HUES64 (cell line): ENCODE data around the gene ZNF70.
A peak's percentile ranks its signal among the peaks of the same experiment; 100 is the strongest.

ENCODE experiments used
- H3K27ac ChIP-seq: 2 replicates; pipeline ENCODE4 v1.7.0; 2013; ENCODE audit warnings: low read depth, low read length, inconsistent platforms
- H3K27me3 ChIP-seq: 2 replicates; pipeline ENCODE4 v1.6.1; 2013; ENCODE audit warnings: mild to moderate bottlenecking, low read length; ENCODE audit not compliant: insufficient read depth
- H3K36me3 ChIP-seq: 2 replicates; pipeline ENCODE4 v1.6.1; 2013; ENCODE audit warnings: mild to moderate bottlenecking, low read length; ENCODE audit not compliant: insufficient read depth
- H3K4me1 ChIP-seq: 2 replicates; pipeline ENCODE4 v1.6.1; 2013; ENCODE audit warnings: mild to moderate bottlenecking, low read length, moderate library complexity; ENCODE audit not compliant: insufficient read depth
- H3K4me3 ChIP-seq: 2 replicates; pipeline ENCODE4 v1.5.1; 2013; ENCODE audit warnings: mild to moderate bottlenecking, low read length, moderate library complexity
- H3K9ac ChIP-seq: 2 replicates; pipeline ENCODE4 v1.6.1; 2013; ENCODE audit warnings: mild to moderate bottlenecking, low read depth, low read length
- H3K9me3 ChIP-seq: 2 replicates; pipeline ENCODE4 v1.6.1; 2013; ENCODE audit warnings: low read depth, low read length; ENCODE audit not compliant: insufficient read depth
- WGBS: fragments of 150-250, 120-280 bp; methylation state at CpG from one replicate; pipeline ENCODE4 v1.1.7; 2013; ENCODE audit warnings: missing lambda C conversion rate; 5-methylcytosine and 5-hydroxymethylcytosine counted together

The ZNF70 gene

DNA sequence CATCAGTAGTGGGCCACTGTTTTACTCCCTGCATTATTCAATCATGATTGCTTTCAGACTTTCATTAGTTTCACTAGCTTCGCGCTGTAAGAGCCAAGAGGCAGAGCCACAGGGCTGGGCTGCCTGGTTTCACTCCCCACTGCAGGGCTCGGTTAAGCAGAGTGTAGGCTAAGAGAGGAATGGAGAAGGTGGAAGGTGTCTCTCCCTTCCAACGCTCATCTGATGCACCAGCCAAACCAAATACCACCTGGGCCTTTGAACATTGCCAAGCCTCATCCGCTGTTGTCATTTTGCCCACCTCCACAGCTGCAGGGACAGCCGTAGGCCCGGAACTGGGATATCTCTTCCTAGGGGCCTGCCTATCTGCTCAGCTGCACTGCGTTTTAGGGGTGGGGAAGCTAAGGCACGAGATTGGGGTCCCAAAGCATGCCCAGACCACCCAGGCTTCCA lies 35.4 kb upstream of the ZNF70 start:
- H3K36me3 ChIP-seq = peaks cover 5% of the 10 kb centered on the region
- no peaks in the 10 kb centered on the region for H3K27me3 ChIP-seq
- peaks cover 22% of the 10 kb centered on the region for H3K4me1 ChIP-seq
- peak overlapping the region; percentile 99 for H3K9ac ChIP-seq
- H3K4me3 ChIP-seq = peak overlapping the region; percentile 96
- H3K9me3 ChIP-seq = no peaks in the 10 kb centered on the region
- WGBS = 83% methylated on average over 8 of the region's 9 CpGs
- peak overlapping the region; percentile 100 for H3K27ac ChIP-seq

- Histone ChIP-seq H3K9ac (no peak overlapping the region), H3K27me3 (no peaks in the 10 kb centered on the region), H3K4me1 (peaks cover 19% of the 10 kb centered on the region), H3K4me3 (no peak overlapping the region), H3K27ac (no peak overlapping the region), H3K9me3 (no peaks in the 10 kb centered on the region), H3K36me3 (0 out of 2 replicates have a peak, but pooled peaks cover 2% of the 10 kb centered on the region)
- 96% methylated on average over 8 of the region's 8 CpGs for WGBS
These were observed 33.4 kb upstream of the ZNF70 start for GRCh38 chr22:23784215-23784732.

GRCh38 chr22:23783265-23784150 lies 32.6 kb upstream of the ZNF70 start:
- H3K9me3 ChIP-seq = no peaks in the 10 kb centered on the region
- H3K9ac ChIP-seq = no peak overlapping the region
- H3K36me3 ChIP-seq = no peaks in the 10 kb centered on the region
- no peaks in the 10 kb centered on the region for H3K27me3 ChIP-seq
- no peak overlapping the region for H3K4me3 ChIP-seq
- no peak overlapping the region for H3K27ac ChIP-seq
- H3K4me1 ChIP-seq = peaks cover 12% of the 10 kb centered on the region; the same call in 1 of the 2 replicates
- WGBS = 83% methylated on average over 15 of the region's 15 CpGs

- Histone ChIP-seq H3K27me3 (no peaks in the 10 kb centered on the region), H3K4me1 (peaks cover 7% of the 10 kb centered on the region; the same call in 1 of the 2 replicates), H3K27ac (no peak overlapping the region), H3K9ac (no peak overlapping the region), H3K36me3 (no peaks in the 10 kb centered on the region), H3K4me3 (no peak overlapping the region), H3K9me3 (no peaks in the 10 kb centered on the region)
- 94% methylated on average over 1 of the region's 1 CpG for WGBS
These were observed 31.8 kb upstream of the ZNF70 start for GRCh38 chr22:23782703-23783102.

DNA sequence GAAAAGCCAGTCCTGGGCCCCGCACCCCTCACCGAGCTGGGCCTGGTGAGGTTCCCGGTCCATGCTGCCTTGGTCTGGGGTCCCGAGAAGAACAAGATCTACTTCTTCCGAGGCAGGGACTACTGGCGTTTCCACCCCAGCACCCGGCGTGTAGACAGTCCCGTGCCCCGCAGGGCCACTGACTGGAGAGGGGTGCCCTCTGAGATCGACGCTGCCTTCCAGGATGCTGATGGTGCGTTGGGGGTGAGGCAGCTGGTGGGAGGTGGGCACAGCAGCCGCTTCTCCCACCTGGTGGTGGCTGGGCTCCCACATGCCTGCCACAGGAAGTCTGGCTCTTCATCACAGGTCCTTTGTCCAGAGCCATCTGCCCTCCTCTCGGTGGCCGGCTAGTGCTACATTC lies 31.3 kb upstream of the ZNF70 start:
- Histone ChIP-seq H3K36me3 (no peaks in the 10 kb centered on the region), H3K9me3 (no peaks in the 10 kb centered on the region), H3K27ac (no peak overlapping the region), H3K4me3 (no peak overlapping the region), H3K9ac (no peak overlapping the region), H3K4me1 (peaks cover 6% of the 10 kb centered on the region; the same call in 1 of the 2 replicates), H3K27me3 (no peaks in the 10 kb centered on the region)
- 94% methylated on average over 16 of the region's 16 CpGs for whole genome bisulfite sequencing

GRCh38 chr22:23781511-23782183 lies 30.7 kb upstream of the ZNF70 start:
- Histone ChIP-seq H3K4me1 (peaks cover 6% of the 10 kb centered on the region; the same call in 1 of the 2 replicates), H3K4me3 (no peak overlapping the region), H3K9ac (no peak overlapping the region), H3K27me3 (no peaks in the 10 kb centered on the region), H3K9me3 (no peaks in the 10 kb centered on the region), H3K27ac (no peak overlapping the region), H3K36me3 (no peaks in the 10 kb centered on the region)
- WGBS = 80% methylated on average over 14 of the region's 14 CpGs

GRCh38 chr22:23781065-23781464 lies 30.2 kb upstream of the ZNF70 start:
- no peak overlapping the region for H3K9ac ChIP-seq
- no peak overlapping the region for H3K27ac ChIP-seq
- no peaks in the 10 kb centered on the region for H3K9me3 ChIP-seq
- 86% methylated on average over 15 of the region's 15 CpGs for WGBS
- H3K4me1 ChIP-seq = 0 out of 2 replicates have a peak, but pooled peaks cover under 1% of the 10 kb centered on the region
- H3K36me3 ChIP-seq = no peaks in the 10 kb centered on the region
- no peak overlapping the region for H3K4me3 ChIP-seq
- no peaks in the 10 kb centered on the region for H3K27me3 ChIP-seq

- no peaks in the 10 kb centered on the region for H3K9me3 ChIP-seq
- no peaks in the 10 kb centered on the region for H3K36me3 ChIP-seq
- no peaks in the 10 kb centered on the region for H3K27me3 ChIP-seq
- 89% methylated on average over 20 of the region's 20 CpGs for WGBS
- H3K4me3 ChIP-seq = no peak overlapping the region
- no peaks in the 10 kb centered on the region for H3K4me1 ChIP-seq
- H3K27ac ChIP-seq = no peak overlapping the region
- no peak overlapping the region for H3K9ac ChIP-seq
These were observed 29.3 kb upstream of the ZNF70 start for GRCh38 chr22:23780146-23780748.

DNA sequence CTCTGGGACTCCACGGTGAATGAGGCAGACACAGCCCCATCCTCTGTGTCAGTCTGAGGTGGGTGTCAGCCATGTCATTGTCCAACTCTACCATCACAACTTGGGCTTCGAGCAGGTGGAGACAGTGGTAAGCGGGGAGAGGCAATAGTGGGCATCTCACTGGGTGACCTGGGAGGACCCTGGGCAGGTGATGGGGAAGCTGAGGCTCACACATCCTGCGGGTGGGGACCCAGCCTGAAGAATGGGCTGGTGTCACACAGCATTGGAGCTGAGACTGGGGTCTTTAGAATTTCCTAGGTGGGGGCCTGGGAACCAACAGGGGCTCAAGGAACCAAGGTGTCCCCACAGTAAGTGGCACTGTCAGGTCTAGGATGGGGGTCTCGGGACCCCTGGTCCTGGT lies 28.8 kb upstream of the ZNF70 start:
- Histone ChIP-seq H3K27me3 (peaks cover under 1% of the 10 kb centered on the region), H3K9ac (no peak overlapping the region), H3K9me3 (no peaks in the 10 kb centered on the region), H3K4me3 (no peak overlapping the region), H3K4me1 (no peaks in the 10 kb centered on the region), H3K27ac (no peak overlapping the region), H3K36me3 (no peaks in the 10 kb centered on the region)
- WGBS = 92% methylated on average over 5 of the region's 5 CpGs

- no peaks in the 10 kb centered on the region for H3K4me1 ChIP-seq
- no peak overlapping the region for H3K4me3 ChIP-seq
- WGBS = 94% methylated on average over 16 of the region's 16 CpGs
- peaks cover 7% of the 10 kb centered on the region for H3K27me3 ChIP-seq
- H3K9ac ChIP-seq = no peak overlapping the region
- H3K27ac ChIP-seq = no peak overlapping the region
- H3K36me3 ChIP-seq = no peaks in the 10 kb centered on the region
- no peaks in the 10 kb centered on the region for H3K9me3 ChIP-seq
These were observed 28.2 kb upstream of the ZNF70 start for GRCh38 chr22:23779083-23779482.

GRCh38 chr22:23778577-23778900 lies 27.6 kb upstream of the ZNF70 start:
- WGBS = 90% methylated on average over 3 of the region's 3 CpGs

More at GRCh38 chr22:23778577-23778900, 27.6 kb upstream of the ZNF70 start:
- no peaks in the 10 kb centered on the region for H3K36me3 ChIP-seq
- no peaks in the 10 kb centered on the region for H3K4me1 ChIP-seq
- no peak overlapping the region for H3K9ac ChIP-seq
- H3K27me3 ChIP-seq = peaks cover 13% of the 10 kb centered on the region
- H3K4me3 ChIP-seq = no peak overlapping the region
- no peaks in the 10 kb centered on the region for H3K9me3 ChIP-seq
- no peak overlapping the region for H3K27ac ChIP-seq
